GM19238 (cell line): ENCODE data around the gene SHE.
A peak's percentile ranks its signal among the peaks of the same experiment; 100 is the strongest.

Experiments
- DNase-seq: peaks from one replicate; pipeline ENCODE4 v3.0.0; 2011; ENCODE audit warnings: low spot score; ENCODE audit not compliant: insufficient read length

SHE gene

DNA sequence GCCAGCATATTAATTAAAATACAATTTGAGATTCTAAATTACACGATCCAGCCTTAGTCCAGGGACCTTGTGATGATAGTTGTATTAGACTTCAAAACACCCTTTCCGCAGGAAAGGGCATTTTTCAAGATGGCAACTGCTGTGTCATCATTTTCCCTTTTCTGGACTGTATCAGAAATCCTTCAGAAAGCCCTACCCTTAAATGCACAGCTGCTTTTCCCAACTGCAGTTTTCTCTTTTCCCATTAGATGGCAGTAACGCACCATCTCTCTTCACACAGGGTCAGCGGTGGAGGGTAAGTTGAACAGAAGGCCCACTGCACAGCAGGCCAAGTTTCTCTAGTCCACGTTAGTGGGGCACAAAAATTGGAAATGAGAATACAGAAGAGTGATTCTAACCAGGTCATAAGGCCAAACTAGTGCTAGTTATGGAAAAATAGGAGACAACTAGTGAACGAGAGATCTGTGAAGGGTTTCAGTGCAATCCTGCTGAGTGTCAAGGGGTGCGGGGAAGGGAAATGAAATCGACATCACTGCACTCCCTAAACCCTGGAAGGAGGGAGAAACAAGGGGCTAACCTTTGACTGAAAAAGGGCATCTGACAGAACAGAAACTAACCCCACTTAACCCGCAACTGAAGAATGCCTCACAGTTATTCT lies 22.3 kb downstream of the SHE start:
- DNase-seq: peak; percentile 53

DNA sequence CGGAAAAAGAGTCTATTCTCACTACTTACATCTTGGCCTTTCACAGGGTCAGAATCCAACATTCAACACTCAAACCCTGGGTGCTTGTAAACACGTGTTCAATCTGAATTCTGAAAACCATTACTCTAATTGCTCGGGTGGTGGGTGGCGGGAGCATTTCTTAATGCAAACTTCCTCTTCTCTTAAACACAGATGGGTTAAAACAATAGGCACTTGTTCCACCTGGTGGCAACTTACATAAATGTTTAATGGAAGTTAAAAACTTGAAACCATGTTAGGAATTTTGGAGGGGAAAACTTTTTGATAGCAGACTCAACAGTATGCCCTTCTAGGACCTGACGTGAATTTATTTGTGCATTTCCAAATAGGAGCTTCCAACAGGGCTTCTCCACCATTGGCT lies 23.6 kb downstream of the SHE start:
- DNase-seq: no peak

DNA sequence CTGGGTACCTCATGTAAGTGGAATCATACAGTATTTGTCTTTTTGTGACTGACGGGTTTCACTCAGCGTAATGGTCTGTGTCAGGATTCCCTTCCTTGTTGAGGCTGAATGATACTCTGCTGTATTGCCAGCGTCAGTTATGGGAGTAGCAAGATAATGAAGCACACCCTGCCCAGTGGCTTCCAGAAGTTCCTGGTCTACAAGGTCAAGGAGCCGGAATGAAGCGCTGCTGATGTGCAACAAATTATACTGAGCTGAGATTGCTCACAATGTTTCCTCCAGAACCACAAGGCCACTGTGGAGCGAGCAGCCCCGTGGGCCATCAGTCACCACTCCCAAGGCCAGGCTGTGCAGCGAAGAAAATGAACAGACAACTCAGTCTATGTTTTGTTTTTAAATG lies 24.2 kb downstream of the SHE start:
- DNase-seq: no peak

DNA sequence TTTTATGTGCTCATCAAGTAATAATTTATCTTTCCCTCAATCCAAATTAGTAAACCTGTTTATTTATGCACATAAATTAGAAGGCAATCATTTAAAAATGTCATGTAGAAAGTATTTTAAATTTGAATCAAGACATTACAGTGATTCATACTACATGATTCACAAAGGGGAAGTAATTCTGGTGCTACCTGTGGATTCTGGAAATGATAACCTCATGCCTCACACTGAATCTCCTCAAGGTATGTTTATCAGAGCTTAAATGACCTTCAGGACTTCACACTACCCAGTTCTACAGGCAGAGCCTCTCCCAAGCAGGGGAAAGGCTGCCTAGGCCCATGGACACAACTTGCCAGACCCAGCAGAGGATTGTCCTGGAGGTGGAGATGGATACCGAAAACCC lies 25.4 kb downstream of the SHE start:
- DNase-seq: no peak

DNA sequence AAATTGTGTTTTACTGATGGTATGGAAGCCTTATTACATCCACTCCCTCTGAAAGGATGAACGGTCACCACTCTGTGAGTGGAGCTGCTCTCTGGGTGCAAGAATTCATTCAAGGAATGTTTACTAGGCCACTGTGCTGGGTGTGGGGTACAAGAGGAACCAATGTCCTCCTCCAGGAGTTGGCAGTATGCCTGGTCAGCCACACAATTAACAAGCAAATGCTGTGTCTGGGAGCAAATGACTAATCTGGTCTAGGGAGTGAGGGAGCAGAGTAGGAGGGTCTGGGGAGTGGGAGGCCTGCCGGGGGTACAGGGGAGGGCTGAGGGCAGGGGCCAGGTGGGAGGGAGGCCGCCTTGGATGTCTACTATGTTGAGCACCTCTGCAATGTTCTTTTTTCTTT lies 27.4 kb downstream of the SHE start:
- no peak for DNase-seq

DNA sequence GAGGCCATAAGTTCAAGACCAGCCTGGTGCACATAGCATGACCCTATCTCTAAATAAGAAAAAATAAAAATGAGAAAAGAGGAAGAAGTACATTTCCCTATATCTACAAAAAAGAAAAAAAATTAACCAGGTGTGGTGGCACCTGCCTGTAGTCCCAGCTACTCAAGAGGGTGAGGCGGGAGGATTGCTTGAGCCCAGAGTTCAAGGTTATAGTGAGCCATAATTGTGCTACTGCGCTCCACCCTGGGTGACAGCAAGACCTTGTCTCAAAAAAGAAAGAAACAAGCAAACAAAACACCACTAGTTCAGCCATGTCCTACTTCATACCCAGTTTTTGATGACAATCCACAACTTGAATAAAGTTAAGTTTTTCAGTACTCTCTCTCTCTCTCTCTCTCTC lies 30.9 kb downstream of the SHE start:
- no peak for DNase-seq

DNA sequence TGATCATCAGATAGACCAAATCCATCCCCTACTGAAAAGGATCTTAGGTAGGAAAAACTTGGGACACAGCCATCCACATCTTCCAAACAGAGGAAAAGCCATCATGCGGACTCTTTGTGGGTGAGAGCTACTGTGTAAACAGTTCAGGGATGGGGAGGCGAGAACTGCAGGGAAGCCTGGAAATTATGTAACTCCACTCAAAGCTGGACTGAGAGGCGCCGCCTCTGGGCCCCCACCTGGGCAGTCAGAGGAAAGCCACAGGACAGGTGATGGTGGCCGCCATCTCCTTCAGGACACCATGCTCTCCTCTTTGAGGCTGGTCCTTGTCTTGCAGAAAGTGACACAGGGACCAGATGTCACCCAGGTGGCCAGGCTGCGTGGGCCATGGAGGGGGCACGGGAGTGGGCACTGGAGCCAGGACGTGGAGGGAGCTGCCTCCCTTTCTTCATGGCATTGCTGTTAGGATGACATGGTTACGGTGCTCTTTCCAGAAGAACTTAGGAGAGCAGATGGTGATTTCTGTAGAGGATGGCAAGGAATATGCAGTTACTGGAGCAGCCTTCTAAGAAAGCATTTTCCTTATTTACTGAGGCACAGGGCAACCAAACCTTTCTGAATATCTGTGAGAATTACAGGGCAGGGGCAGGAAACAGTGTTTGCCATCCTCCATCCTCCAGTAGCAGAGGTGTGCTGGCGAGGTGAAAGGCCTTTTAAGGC lies 32.2 kb downstream of the SHE start:
- DNase-seq: no peak

DNA sequence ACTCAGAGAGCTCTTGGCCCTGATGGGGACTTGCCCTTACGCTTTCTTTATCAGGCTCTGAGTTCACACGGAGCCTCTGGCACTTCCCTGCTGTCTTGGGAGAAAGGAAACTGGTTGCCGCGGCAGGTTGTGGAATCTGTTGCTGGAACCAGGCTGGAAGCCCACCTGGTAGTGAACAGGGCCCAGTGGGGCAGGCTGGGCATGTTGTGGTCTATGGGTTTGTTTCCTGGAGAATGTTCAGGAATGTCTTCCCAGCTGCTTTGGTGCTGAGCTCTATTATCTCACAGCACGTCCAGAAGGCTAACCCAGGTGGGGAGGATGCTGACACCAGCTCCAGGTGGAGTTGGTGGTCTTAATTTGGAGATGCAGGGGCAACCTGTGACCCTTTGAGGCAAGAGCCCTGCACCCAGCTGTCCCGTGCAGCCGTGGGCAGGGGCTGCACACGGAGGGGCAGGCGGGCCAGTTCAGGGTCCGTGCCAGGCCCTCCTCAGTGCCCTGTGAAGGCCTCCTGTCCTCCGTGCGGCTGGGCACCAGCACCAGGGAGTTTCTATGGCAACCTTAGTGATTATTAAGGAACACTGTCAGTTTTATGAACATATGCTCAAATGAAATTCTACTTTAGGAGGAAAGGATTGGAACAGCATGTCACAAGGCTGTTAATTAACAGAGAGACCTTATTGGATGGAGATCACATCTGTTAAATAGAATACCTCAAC lies 33.5 kb downstream of the SHE start:
- DNase-seq: no peak

DNA sequence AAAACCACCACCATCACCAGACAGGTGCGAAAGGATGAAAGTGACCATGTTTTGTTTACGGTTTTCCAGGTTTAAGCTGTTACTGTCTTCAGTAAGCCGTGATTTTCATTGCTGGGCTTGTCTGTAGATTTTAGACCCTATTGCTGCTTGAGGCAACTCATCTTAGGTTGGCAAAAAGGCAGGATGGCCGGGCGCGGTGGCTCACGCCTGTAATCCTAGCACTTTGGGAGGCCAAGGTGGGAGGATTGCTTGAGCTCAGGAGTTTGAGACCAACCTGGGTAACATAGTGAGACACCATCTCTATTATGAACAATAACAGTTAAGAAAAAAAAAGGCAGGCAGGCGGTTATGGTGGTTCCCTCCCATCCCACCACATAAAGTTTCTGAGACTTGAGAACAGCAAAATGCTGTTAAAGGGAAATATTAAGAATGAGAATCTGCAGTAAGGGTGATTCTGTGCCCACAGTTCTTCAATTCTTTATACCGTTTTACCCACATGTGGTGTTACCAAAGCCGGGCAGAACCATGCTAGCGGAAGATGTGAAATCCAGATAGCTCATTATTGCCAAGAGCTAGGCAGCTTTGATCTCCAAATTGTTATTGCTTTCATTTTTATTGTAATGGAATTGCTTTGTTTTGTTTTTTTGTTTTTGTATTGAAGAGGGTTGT lies 34.6 kb downstream of the SHE start:
- no peak for DNase-seq

DNA sequence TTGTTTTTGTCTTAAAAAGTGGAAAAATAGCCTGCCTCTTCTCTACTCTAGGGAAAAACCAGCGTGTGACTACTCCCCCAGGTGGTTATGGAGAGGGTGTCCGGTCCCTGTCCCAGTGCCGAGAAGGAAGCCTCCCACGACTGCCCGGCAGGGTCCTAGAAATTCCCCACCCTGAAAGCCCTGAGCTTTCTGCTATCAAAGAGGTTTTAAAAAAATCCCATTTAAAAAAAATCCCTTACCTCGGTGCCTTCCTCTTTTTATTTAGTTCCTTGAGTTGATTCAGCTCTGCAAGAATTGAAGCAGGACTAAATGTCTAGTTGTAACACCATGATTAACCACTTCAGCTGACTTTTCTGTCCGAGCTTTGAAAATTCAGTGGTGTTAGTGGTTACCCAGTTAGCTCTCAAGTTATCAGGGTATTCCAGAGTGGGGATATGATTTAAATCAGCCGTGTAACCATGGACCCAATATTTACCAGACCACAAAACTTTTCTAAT lies 35.2 kb downstream of the SHE start:
- no peak for DNase-seq

DNA sequence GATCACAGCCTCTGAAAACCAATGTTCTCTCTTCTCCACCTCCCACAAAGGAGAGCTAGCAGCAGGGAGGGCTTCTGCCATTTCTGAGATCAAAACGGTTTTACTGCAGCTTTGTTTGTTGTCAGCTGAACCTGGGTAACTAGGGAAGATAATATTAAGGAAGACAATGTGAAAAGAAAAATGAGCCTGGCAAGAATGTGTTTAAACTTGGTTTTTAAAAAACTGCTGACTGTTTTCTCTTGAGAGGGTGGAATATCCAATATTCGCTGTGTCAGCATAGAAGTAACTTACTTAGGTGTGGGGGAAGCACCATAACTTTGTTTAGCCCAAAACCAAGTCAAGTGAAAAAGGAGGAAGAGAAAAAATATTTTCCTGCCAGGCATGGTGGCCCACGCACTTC lies 36.0 kb downstream of the SHE start:
- DNase-seq: no peak

DNA sequence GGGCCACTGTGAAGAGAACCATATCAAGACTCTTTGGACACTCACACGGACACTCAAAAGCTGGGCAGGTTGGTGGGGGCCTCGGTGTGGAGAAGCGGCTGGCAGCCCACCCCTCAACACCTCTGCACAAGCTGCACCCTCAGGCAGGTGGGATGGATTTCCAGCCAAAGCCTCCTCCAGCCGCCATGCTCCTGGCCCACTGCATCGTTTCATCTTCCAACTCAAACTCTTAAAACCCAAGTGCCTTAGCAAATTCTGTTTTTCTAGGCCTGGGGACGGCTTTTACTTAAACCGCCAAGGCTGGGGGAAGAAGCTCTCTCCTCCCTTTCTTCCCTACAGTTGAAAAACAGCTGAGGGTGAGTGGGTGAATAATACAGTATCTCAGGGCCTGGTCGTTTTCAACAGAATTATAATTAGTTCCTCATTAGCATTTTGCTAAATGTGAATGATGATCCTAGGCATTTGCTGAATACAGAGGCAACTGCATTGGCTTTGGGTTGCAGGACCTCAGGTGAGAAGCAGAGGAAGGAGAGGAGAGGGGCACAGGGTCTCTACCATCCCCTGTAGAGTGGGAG lies 36.5 kb downstream of the SHE start:
- no peak for DNase-seq

DNA sequence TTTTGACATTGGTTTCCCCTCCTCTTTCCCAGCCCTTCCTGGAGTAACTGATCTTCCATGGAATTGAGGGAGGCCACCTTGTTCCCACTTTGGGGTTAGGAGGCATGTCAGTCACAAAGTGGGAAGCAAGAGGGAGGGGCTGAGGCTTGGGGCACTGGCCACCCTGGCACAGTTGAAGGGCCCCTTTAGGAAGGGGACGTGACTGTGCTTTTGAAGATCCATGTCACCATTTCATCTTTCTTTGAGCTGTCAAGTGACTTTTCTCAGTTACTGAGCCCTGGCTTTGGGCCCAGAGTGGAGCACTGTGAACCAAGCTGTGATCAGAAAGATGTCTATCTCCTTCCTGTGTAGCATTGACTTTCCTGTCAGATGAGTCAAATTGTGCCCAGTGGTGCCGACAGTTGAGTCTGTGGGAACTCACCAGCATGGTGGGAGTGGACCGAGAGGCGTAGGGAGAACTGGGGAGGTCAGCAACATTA lies 38.7 kb downstream of the SHE start:
- no peak for DNase-seq

DNA sequence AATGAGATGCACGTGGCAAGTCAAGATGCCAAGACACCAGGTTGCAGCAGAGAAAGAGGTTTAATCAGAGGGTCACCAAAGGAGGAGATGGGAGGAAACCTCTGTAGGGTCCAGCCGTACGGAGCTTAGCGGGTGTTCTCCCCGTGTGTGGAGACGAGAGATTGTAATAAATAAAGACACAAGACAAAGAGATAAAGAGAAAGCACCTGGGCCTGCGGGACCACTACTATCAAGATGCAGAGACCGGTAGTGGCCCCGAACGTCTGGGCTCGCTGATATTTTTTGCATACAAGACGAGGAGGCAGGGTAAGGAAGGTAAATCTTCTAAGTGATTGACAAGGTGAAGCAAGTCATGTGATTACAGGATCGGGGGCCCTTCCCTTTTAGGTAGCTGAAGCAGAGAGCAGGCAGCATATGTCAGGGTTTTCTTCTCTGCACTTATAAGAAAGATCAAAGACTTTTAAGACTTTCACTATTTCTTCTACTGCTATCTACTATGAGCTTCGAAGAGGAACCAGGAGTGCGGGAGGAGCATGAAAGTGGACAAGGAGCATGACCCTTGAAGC lies 41.4 kb downstream of the SHE start:
- no peak for DNase-seq

DNA sequence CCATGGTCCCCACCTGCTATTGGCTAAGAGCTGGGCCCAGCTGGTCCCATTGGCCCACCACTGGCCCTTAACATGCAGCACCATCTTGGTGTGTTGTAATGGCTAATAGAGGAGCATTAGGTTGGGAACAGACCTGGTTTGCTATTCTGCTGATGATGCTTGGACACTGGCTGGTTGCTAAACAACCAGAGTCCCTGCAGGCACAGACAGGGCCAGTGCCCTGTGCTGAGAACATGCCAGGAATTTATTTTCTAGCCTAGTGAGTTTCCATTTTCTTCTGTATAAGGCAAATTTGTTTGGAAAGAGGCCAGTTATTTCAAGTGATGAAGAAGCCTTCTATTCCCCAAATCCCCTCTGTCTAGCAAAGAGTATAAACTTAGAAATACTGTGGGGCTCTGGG lies 43.1 kb downstream of the SHE start:
- no peak for DNase-seq

DNA sequence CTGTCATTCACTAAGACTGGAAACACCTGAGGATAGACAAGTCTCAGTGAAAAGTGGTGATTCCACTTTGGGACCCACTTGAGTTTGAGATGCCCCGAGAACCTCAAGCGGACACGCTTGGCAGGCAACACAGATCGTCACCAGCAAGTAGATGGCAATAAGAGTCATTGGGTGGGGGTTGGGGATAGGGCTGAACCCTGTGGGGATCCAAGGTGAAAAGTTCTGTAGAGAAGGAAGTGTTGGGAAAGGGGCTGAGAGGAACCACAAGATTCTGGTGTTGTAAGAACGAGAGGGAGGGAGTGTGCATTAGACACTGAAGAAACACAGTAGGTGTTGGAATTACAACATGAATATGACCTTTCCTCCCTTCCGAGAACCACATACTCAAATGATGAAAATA lies 45.6 kb downstream of the SHE start:
- DNase-seq: no peak

DNA sequence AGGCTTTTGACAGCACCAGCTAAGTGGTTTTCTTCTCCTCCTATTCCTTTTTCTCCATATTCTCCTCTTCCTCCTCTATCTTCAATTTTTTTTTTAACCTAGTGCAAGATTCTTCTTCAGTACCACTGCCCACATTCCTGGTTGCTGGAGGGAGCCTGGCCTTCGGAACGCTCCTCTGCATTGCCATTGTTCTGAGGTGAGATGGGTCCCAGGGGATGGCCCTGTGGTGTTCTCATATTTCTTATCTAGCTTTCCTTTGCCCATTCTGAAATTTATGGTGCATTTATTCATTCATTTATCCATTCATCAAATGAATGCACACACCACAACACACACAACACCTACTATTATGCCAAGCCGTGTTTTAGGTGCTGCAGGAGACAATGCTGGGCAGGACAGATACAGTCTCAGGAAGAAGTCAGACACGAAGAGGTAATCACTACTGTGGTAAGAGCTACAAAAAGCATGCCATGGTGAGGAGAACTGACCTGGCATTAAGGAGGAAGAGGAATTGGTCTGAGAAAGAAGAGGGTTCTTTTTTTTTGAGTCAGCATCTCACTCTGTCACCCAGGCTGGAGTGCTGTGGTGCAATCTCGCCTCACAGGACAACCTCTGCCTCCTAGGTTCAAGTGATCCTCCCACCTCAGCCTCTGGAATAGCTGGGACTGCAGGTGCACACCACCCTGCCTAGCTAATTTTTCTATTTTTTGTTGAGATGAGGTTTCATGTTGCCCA lies 47.7 kb downstream of the SHE start:
- DNase-seq: no peak

DNA sequence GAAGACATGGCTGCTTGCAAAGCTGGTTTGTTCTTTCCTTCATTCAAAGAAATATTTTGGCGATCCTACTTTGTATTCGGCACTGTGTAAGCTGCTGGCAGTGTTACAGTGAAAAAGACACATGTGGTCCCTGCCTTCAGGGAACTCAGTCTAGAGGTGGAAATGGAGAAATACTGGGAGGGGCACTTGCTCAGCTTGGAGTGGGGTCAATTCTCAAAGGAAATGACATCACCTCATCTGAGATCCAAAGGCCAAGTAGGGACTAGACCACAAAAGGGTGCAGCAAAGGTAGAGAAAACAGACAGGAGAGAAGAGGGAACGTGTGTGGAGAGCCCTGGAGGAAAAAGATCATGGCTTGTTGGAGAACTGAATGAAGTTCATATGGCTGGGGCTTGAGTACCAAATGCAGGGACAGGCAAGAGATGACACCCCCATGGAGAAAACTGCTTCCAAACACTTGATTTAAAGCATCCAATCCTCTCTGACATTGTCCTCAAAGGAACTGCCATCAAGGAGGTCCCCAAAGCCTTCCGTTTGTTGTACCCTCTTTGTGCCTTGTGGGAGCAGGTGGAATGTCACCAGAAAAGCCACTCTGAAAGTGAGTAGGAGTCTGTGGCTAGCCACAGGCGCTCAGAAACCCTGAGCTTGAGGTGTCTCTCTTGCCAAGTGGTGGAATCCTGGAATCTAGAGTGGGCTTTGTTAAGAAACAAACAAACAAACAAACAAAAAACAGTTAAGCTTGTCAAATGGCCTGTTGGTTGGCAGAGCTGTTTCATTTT lies 48.4 kb downstream of the SHE start:
- DNase-seq: no peak

DNA sequence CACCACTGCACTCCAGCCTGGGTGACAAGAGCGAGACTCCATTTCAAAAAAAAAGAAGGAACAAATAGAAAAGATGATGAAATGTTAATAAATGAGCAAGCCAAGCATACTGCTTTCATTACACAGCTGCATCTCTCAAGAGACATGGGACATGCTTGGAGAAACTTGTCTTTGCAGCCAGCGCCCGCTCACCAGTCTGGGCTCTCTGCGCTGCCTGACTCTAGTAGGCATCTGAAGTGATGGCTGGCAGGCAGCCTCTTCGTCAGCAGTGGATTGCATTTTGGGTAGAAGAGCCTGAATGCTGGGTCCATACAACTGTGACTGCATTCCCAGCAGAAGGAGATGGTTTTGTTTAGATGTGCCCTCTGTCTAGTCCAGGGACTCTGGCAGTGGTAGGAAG lies 49.1 kb downstream of the SHE start:
- DNase-seq: no peak

DNA sequence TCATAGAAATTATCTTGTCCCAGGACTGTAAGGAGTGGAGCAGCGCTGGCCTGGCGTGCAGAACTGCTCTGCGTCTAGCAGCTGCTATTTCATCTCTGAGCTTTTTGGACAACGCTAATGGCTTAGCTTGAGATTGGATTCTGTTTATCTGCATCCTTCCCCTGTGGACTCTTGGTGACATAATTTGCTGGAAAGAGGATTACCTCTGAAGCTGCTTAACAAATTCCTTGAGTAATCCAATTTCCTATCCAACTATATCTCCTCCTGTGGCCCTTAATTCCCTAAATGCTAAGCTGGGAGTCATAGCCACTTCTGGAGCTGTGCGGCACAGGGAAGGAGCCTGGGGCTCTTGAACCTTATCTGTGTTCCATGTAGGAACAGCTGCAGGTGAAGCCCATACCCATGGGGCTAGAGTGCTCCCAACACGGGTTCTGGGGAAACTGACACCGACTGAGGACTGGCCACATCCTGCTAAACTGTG lies 53.8 kb downstream of the SHE start:
- no peak for DNase-seq
